A549 (cell line): ENCODE results near the gene KLRC2.

Source experiments
- CBX2 ChIP-seq: fragments of 200-600 bp; sonication (generic); IDR thresholded peaks from 2 replicates; pipeline ENCODE4 v1.6.1; 2016; ENCODE audit warnings: low read depth, mild to moderate bottlenecking, borderline replicate concordance
- EP300 ChIP-seq, 2 experiments: fragments of >200 bp; sonication (Bioruptor Twin); formaldehyde crosslinking; IDR thresholded peaks; 2 replicates in 1 of 2; 3 replicates in 1 of 2; pipeline ENCODE4 v1.6.1; 2016 to 2017
- HOXA7 ChIP-seq: fragments of 250-450 bp; sonication (Bioruptor Pico); IDR thresholded peaks from 2 replicates; pipeline ENCODE4 v1.5.0; 2020; ENCODE audit warnings: mild to moderate bottlenecking, moderate library complexity
- MAFK ChIP-seq: fragments of 450-650 bp; IDR thresholded peaks from 2 replicates; pipeline ENCODE4 v1.6.1; 2014; ENCODE audit not compliant: partially characterized antibody
- MYC ChIP-seq: IDR thresholded peaks from 2 replicates; pipeline ENCODE4 v1.6.1; 2012; ENCODE audit warnings: mild to moderate bottlenecking, inconsistent platforms, low read length, improper control_type of control experiment, borderline replicate concordance
- NPAS2 ChIP-seq: fragments of 250-450 bp; sonication (Bioruptor Pico); IDR thresholded peaks from 2 replicates; pipeline ENCODE4 v1.8.0; 2022; ENCODE audit warnings: mild to moderate bottlenecking, moderate library complexity, borderline replicate concordance
- NR3C1 ChIP-seq: fragments of >200 bp; sonication (Bioruptor Twin); formaldehyde crosslinking; IDR thresholded peaks from 3 replicates; pipeline ENCODE4 v1.6.1; 2017
- POLR2A ChIP-seq: IDR thresholded peaks from 2 replicates; pipeline ENCODE4 v1.6.1; 2012; ENCODE audit warnings: mild to moderate bottlenecking, low read length
- RAD21 ChIP-seq, 2 experiments: fragments of >200 bp in 1 of 2; sonication (Bioruptor Twin) in 1 of 2; formaldehyde crosslinking in 1 of 2; IDR thresholded peaks in 1 of 2; conservative IDR thresholded peaks in 1 of 2; 2 replicates in 1 of 2; 3 replicates in 1 of 2; pipeline ENCODE4 v1.6.1; 2012 to 2018; ENCODE audit warnings: inconsistent platforms in 1 of 2
- TF ChIP-seq, protein P1 (sequence below): fragments of >200 bp; sonication (Bioruptor Twin); formaldehyde crosslinking; IDR thresholded peaks from 3 replicates; pipeline ENCODE4 v1.5.1; 2016
- TF ChIP-seq, protein P2 (sequence below): fragments of 200-600 bp; sonication (generic); IDR thresholded peaks from 2 replicates; pipeline ENCODE4 v1.6.1; 2016; ENCODE audit warnings: antibody characterized with exemption, mild to moderate bottlenecking, moderate library complexity
- TF ChIP-seq, protein P3 (sequence below): fragments of 250-450 bp; sonication (Bioruptor Pico); IDR thresholded peaks from 2 replicates; pipeline ENCODE4 v1.5.0; 2021; ENCODE audit warnings: mild to moderate bottlenecking, moderate library complexity, borderline replicate concordance
- TF ChIP-seq, protein P4 (sequence below): IDR thresholded peaks from 2 replicates; pipeline ENCODE4 v1.6.1; 2012

DNA sequence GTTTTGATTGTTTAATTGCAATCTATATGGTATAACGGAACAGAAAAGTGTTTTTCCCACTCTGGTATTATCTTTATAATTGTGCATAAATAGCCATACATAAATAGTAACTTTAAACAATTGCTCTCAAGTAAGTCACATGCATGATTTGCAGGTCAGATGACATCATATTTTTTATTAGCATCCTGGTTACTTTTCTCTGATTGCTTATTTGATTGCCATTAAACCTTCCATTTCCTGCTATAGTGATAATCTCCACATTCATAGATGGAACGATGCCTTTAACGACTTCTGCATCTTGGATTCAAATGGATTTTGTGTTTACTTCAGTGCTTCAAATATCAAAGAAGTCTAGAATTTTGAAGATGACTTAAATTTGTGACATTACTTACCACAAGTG is 42.5 kb downstream of the KLRC2 start:
- TF ChIP-seq, protein P1, sequence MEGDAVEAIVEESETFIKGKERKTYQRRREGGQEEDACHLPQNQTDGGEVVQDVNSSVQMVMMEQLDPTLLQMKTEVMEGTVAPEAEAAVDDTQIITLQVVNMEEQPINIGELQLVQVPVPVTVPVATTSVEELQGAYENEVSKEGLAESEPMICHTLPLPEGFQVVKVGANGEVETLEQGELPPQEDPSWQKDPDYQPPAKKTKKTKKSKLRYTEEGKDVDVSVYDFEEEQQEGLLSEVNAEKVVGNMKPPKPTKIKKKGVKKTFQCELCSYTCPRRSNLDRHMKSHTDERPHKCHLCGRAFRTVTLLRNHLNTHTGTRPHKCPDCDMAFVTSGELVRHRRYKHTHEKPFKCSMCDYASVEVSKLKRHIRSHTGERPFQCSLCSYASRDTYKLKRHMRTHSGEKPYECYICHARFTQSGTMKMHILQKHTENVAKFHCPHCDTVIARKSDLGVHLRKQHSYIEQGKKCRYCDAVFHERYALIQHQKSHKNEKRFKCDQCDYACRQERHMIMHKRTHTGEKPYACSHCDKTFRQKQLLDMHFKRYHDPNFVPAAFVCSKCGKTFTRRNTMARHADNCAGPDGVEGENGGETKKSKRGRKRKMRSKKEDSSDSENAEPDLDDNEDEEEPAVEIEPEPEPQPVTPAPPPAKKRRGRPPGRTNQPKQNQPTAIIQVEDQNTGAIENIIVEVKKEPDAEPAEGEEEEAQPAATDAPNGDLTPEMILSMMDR = no peak
- no peak for TF ChIP-seq NR3C1
- no peak for TF ChIP-seq EP300 (IDR thresholded peaks at IDR 0.05)
- no peak for TF ChIP-seq NPAS2 (CRISPR knock-in tag)
- no peak for TF ChIP-seq MAFK
- no peak for TF ChIP-seq RAD21 (conservative IDR thresholded peaks at IDR 0.05 in 1 of 2, IDR thresholded peaks at IDR 0.05 in 1 of 2)
- TF ChIP-seq HOXA7 (CRISPR knock-in tag) = no peak
- TF ChIP-seq, protein P2, sequence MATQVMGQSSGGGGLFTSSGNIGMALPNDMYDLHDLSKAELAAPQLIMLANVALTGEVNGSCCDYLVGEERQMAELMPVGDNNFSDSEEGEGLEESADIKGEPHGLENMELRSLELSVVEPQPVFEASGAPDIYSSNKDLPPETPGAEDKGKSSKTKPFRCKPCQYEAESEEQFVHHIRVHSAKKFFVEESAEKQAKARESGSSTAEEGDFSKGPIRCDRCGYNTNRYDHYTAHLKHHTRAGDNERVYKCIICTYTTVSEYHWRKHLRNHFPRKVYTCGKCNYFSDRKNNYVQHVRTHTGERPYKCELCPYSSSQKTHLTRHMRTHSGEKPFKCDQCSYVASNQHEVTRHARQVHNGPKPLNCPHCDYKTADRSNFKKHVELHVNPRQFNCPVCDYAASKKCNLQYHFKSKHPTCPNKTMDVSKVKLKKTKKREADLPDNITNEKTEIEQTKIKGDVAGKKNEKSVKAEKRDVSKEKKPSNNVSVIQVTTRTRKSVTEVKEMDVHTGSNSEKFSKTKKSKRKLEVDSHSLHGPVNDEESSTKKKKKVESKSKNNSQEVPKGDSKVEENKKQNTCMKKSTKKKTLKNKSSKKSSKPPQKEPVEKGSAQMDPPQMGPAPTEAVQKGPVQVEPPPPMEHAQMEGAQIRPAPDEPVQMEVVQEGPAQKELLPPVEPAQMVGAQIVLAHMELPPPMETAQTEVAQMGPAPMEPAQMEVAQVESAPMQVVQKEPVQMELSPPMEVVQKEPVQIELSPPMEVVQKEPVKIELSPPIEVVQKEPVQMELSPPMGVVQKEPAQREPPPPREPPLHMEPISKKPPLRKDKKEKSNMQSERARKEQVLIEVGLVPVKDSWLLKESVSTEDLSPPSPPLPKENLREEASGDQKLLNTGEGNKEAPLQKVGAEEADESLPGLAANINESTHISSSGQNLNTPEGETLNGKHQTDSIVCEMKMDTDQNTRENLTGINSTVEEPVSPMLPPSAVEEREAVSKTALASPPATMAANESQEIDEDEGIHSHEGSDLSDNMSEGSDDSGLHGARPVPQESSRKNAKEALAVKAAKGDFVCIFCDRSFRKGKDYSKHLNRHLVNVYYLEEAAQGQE = no peak
- TF ChIP-seq, protein P3, sequence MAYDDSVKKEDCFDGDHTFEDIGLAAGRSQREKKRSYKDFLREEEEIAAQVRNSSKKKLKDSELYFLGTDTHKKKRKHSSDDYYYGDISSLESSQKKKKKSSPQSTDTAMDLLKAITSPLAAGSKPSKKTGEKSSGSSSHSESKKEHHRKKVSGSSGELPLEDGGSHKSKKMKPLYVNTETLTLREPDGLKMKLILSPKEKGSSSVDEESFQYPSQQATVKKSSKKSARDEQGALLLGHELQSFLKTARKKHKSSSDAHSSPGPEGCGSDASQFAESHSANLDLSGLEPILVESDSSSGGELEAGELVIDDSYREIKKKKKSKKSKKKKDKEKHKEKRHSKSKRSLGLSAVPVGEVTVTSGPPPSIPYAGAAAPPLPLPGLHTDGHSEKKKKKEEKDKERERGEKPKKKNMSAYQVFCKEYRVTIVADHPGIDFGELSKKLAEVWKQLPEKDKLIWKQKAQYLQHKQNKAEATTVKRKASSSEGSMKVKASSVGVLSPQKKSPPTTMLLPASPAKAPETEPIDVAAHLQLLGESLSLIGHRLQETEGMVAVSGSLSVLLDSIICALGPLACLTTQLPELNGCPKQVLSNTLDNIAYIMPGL = no peak
- TF ChIP-seq POLR2A = no peak
- no peak for TF ChIP-seq CBX2
- no peak for TF ChIP-seq MYC
- TF ChIP-seq, protein P4, sequence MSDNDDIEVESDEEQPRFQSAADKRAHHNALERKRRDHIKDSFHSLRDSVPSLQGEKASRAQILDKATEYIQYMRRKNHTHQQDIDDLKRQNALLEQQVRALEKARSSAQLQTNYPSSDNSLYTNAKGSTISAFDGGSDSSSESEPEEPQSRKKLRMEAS = no peak
